Measurements from ENCODE around the gene MAMLD1.
"Not testable (repeated sequence)": the region's sequence is repeated elsewhere in the genome, so short reads cannot be mapped to it uniquely, and the experiment has no call there.

MAMLD1 gene, protein sequence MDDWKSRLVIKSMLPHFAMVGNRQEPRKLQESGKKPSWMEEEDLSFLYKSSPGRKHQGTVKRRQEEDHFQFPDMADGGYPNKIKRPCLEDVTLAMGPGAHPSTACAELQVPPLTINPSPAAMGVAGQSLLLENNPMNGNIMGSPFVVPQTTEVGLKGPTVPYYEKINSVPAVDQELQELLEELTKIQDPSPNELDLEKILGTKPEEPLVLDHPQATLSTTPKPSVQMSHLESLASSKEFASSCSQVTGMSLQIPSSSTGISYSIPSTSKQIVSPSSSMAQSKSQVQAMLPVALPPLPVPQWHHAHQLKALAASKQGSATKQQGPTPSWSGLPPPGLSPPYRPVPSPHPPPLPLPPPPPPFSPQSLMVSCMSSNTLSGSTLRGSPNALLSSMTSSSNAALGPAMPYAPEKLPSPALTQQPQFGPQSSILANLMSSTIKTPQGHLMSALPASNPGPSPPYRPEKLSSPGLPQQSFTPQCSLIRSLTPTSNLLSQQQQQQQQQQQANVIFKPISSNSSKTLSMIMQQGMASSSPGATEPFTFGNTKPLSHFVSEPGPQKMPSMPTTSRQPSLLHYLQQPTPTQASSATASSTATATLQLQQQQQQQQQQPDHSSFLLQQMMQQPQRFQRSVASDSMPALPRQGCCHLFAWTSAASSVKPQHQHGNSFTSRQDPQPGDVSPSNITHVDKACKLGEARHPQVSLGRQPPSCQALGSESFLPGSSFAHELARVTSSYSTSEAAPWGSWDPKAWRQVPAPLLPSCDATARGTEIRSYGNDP

DNA sequence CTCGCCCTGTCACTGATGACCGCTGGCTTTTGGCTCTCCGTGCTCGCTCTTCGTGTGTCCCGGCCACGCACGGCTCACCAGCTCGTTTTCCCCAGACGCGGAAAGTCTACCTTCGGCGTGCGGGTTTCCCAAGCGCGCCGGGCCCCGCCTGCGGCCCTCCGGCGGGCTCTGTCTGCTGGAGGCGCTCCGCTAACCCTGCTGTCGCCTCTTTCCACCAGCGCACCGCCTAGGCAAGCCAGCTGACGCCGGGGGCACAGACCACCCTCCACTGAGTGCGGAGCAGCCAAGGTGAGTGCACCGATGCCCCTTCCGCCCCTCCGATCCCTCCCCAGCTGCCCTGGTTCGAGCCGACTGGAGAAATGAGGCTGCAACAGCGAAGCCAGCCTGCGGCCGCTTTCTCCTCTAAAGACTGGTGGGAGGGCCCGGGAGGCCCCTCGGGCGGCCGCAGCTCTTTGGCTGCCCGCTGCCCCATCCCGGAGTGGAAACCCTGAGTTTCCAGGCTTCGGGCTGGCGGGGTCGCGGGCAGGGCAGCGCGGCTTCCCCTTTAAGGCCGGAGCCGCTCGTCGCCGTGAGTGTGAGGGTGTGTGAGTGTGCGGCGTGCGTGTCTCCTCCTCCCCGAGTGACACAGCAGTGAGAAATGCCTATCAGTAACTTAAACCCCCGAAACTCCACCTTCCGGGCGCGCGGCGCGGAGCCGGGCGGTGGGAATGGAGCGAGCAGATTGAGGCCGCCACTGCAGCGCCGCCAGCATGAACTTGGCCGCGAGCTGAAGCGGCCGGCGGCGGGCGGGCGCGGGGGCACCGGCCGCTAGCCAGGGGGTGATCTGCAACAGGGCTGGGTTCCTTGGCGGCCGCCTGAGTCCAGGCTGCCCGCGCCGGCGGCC is at the start of gene MAMLD1:
Gene MAMLD1, plus strand, starts transcription at position 719 of the 883 bp plus-strand sequence. CDS start 82,200 bp downstream, outside the sequence.
- peak; percentile 87 for DNase-seq (ENCODE audit: low spot score)

DNA sequence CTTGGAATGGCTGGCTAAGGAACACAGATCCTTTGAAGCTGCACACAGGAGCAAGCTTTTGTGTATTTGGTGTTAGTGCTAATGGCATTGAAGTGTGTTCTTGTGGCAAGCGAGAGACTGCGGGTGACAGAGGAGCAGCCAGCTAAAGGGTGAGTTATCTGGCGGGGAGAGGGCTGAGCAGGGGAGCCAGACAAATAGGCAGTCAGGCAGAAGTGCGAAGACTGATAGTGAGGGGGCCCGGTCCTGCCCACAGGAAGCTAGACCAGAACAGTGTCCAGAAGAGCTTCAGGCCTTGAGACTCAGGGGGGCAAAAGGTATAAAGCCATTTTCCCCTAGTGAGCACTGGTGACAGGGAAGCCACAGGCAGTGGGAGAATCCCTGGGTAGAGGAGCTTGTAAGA is 49.6 kb upstream of the MAMLD1 start:
- no peak for DNase-seq (ENCODE audit: low spot score)

DNA sequence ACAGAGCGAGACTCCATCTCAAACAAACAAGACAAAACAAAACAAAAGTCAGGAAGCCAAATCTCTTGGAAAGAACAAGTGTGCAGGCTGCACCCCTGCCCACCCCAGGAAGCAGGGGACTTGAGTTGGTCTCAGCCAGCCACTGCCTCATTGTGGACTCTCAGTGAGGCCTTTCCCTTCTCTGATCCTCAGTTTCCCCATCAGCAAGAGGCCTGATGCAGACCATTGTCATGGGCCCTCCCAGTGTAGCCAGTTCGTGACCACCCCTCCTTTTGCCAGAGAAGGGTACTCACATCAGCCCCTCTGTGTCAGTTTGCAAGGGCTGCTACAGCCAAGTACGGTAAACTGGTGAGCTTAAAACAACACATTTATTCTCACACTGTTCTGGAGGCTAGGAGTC is 48.9 kb upstream of the MAMLD1 start:
- no peak for DNase-seq (ENCODE audit: low spot score)

DNA sequence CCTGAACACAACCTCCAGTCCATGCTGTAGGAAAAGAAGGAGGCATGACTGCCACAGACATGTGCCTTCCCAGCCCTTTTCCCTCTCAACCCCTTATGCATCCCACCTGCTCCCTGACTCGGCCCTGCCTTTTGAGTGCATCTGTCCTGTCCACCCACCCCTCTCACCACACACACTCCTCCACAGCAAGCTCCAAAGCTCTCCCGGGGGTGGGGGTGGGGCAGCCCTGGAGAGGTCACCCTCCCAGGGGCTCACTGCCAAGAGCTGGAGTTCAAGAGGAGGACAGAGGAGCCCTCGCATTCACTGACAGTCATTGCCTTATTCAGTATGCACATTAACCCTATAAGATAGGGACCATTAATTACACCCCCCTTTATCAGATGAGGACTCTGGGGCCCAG is 46.6 kb upstream of the MAMLD1 start:
- no peak for DNase-seq (ENCODE audit: low spot score)

DNA sequence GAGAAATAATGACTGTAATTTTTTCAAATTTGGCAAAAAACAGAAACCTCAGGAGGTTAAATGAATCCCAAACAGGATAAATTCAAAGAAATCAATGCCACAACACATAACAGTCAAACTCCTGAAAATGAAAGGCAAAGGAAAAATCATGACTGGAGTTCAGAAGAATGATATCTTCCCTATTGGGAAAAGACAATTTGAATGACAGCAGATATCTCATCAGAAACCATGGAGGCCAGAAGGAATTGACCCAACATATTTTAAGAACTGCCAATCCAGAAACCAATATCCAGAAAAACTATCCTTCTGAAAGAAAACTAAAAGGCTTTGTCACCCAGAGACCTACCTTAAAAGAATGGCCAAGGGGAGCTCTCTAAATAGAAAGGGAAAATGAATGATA is 40.1 kb upstream of the MAMLD1 start:
- DNase-seq (ENCODE audit: low spot score), result no peak

DNA sequence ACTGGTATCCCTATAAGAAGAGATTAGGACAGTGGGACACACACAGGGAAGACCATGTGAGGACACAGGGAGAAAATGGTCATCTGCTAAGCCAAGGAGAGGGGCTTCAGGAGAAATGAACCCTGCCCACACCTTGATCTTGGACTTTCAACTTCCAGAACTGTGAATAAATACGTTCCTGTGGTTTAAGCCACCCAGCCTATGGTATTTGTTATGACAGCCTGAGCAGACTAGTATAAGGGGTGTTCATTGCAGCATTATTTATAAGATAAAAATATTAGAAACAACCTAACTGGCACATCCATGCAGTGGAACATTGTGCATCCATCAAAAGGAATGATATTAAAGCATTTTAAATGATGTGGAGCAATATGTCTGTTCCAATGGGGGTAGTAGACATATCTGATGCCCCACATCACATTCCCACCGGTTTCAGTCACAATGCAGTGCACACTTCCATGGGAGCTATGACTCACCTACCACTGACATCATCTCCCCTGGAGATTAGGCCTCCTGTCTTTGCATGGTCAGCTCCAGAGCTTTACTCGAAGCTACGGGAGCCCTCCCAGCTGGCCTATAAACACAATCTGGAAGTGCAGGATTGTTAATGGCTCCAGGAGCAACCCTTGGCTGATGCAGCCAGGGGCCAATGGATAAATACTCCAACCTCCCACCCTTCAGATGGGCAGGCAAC is 38.9 kb upstream of the MAMLD1 start:
- DNase-seq (ENCODE audit: low spot score), result peak; percentile 71

DNA sequence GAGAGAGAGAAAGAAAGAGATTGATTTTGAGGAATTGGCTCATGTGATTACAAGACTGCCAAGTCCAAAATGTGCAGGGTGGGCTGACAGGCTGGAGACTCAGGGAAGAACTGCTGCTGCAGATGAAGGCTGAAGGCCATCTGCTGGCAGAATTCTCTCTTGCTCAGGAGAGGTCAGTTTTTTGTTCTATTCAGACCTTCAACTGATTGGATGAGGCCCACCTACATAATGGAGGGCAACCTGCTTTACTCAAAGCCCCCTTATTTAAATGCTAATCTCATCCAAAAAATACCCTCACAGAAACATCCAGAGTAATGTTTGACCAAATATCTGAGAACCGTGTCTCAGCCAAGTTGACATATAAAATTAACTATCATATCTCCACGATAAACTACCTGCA is 38.2 kb upstream of the MAMLD1 start:
- no peak for DNase-seq (ENCODE audit: low spot score)

DNA sequence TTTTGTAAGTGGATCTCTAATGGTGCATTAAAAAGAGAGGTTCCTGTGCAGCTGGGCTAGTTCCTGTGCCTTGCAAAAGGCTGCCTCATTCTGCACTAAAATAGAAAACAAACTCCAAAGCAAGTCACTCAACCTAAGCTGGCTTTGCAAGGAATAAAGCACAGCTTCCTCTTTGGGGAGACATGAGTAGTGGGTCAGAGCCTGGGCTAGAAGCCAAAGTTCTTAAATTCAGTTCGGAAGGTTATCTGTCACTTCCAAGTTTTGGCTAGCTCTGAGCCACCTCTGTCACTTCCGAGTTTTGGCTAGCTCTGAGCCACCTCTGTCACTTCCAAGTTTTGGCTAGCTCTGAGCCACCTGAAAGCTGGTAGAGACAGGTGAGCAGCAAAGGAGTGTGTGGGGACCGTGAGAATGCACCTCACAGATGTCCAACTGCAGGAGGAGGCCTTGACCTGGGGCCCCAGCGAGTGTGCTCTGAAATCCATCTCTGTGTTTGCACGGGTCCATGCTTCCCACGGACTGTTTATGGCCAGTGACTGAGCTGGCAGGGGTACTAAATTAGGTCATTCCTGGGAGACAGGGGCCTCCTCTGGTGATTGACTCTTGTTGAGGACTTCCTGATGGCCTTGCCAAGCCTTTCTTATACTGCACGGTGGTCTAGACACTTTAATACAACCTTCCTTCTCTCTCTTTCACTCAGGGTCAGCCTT is 36.4 kb upstream of the MAMLD1 start:
- no peak for DNase-seq (ENCODE audit: low spot score)

DNA sequence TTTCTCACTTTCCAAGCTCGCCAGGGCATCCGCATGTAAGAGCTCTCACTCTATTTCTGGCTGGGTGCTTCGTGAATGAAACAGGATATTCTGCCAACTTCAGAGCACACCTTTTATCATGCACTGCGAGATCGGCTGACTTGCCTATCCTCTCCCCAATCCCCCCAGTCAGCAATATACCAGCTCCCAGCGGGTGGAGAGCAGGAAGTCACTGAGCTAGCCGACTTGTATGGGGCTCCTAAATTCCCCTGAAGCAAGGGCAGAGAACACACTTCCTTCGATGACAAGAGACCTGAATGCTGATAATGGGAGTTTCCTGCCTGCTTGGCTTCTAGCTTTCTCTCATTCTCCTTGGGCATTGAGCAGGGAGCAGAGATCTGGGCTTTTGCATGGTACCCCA is 33.8 kb upstream of the MAMLD1 start:
- no peak for DNase-seq (ENCODE audit: low spot score)

DNA sequence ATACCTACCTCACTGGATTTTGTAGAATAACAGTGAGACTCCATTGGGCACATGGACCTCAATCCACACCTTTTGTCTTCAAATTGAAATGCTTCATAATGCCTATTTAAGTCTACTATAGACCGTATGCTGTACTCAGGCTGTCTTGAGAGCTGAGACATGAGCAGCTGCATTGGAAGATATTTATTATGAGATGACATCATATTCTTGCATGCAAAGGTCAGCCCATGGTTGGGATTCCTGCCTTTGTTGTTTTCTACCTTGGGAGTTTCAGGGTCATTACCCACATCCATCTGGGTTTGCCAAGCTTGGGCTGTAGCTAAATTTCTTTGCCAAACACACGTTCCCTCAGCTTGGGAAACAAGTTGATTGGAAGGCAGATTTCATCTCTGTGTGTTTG is 33.2 kb upstream of the MAMLD1 start:
- DNase-seq (ENCODE audit: low spot score), result no peak

DNA sequence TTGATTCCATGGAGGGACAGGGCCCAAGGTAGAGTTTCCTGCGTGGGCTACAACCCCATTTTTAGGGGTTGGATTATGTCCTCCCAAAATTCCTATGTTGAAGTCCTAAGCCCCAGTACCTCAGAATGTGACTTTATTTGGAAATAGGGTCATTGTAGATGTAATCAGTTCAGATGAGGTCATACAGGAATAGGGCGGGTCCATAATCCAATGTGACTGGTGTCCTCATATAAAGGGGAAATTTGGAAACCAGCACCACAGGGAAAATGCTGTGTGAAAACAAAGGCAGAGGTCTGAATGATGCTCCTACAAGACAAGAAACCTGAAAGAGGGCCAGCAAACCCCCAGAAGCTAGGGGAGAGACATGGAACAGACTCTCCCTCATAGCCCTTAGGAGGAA is 31.1 kb upstream of the MAMLD1 start:
- no peak for DNase-seq (ENCODE audit: low spot score)

DNA sequence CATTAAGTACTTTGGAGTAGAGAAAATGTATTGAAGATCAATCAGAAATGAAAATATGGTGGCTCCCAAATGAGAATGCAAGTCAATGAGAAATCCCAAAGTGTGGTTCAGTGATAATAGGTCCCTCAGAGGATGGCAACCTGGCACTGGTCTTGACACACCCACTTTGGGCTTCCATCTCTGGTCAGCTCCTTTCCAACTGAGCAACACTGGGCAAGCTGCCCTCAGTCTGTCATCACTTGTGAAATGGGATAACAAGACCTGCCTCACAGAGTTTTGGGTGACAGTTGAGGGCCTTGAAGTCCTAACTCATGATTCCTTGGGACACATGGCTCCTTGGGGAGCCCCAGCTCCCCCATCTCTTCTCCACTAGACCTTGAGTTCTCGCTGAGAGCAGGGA is 29.0 kb upstream of the MAMLD1 start:
- no peak for DNase-seq (ENCODE audit: low spot score)

DNA sequence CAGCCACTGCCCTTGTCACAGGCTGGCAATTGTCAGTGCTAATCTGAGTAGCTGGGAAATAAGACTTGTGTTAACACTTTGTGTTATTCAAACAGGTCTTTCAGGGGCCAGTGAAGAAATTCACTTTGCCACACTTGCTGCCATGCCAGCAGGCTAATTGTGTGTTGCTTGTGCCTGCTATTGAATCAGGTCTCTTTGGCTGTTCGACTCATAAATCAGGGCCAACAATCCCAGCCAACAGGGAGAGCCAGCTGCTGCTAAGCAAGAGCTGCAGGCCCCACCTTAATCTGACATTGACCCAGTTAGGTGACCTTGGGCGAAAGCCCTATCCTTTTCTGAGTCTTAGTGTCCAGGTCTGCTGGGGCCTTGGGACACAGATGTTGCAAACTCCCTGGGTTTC is 28.1 kb upstream of the MAMLD1 start:
- no peak for DNase-seq (ENCODE audit: low spot score)

DNA sequence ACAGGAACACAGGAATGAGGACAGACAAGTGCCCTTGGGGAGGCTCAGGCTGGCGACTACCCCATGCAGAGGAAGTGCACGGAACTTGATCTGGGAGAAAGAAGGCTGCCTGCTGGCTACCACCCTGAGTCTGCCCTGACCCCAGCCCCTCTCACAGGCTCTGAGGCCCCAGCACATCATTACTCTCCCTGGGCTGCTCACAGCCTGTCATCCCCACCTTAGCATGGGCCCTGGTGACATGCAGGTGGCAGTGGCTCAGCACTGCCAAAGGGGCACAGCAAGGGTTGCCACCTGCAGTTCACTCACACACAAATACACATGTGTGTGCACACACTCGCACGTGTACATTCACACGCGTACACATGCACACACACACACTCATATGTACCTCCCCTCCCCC is 26.1 kb upstream of the MAMLD1 start:
- no peak for DNase-seq (ENCODE audit: low spot score)

DNA sequence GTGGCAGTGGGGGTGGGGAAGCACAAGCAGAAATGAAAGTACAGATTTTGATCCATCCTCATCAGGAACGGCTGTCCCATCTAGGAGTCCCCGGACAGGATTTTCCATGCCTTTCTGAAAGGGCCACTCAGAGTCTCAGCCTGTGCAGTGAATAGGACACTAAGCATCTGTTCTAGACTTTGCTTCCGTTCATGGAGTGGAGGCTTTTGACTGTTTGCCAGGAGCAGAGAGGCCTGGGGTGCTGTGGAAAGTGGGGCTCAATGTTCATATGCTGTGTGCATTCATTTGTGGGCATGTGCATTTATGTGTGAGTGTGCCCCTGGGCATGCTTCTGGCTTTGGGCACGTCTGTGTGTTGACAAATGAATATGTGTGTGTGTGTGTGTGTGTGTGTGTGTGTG is 25.6 kb upstream of the MAMLD1 start:
- DNase-seq (ENCODE audit: low spot score), result no peak

DNA sequence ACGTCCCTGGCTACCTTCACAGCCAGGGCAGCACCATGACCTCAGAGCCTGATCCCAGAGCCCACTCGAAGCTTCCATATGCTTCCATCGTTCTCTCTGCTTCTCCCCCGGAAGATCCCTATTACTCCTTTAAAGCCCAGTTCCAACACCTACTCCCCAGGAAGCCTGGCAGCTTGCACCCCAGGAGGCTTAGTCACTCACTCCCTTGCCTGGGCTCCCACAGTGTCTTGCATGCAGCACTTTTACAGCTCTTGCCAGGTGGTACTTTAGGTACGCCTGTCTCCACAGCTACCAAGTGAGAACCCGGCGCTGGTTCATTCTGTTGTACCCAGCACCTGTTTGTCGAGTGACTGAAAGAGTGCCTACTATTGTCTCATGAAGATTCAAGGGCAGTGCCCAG is 24.5 kb upstream of the MAMLD1 start:
- no peak for DNase-seq (ENCODE audit: low spot score)

DNA sequence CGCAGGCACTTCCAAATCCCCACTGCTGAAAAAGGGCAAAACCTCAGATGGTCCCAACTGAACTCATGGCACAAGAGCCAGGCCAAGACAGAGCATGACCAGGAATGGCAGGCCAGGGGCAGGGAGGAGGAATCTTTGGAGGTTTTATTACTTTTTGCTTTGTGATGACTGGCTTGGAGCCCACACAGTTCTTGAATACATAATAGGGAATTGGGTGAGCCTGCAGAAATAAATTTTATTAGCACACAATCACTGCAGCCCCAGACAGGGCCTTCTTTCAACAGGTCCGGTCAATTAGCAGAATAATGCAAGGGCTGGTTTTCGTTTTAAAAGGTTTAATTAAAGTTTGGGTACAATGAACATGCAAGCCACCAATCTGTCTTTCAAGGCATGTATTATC is 23.4 kb upstream of the MAMLD1 start:
- no peak for DNase-seq (ENCODE audit: low spot score)

DNA sequence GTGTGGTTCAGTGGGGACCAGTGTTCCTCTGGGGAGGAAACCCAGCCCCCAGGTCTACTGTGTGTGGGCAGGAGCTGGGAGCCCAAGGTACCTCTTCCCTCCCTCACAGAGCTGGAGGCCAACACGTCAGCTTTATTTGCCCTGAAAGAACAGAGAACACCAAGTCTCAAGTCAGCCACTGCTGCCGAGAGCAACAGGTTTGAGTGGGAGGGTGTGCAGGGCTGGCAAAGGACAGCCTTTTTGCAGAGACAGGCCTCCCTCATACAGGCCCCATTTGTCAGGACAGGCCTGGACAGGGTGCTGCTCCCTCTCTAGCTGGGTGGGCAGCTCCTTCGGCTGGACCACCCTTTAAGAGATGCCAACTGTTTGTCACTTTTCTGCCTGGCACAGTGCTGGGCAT is 22.8 kb upstream of the MAMLD1 start:
- not testable (repeated sequence) for DNase-seq (ENCODE audit: low spot score)

DNA sequence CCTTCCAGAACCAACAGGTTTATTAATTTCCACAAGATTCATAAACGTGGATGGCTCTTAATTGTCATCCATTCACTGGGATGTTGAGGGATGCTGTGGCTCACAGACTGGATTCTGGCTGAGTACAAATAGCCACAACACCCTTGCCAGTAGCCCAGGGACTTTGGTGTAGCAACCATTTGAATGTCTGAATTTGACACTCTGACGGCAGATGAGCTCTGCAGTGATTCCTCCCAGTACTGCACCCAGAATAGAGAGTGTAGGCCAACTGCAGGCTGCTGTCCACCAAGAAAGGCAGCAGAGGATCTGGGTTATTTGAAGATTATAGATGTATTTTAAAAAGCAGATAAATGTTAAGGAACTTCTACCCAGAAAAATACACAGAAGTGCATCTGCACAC is 15.6 kb upstream of the MAMLD1 start:
- DNase-seq (ENCODE audit: low spot score), result no peak

DNA sequence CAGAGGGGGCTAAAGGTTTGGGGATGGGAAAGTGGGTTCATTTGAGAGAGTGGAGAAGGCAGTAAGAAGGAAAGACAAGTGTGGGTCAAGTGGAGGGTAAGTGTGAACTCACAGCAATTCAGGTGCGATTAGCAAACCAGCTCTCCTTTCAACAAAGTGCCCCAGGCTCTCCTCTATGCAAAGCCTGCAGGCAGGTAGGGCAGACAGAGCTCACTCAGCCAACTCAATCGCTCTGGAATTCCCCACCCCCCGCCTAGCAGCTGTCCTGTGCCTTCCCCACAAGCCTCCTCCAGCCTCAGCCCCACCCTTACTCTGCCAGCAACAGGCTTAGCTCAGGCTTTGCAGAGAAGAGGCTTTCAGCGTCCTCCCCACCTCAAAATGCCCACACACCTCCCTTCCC is 14.8 kb upstream of the MAMLD1 start:
- DNase-seq (ENCODE audit: low spot score), result no peak

DNA sequence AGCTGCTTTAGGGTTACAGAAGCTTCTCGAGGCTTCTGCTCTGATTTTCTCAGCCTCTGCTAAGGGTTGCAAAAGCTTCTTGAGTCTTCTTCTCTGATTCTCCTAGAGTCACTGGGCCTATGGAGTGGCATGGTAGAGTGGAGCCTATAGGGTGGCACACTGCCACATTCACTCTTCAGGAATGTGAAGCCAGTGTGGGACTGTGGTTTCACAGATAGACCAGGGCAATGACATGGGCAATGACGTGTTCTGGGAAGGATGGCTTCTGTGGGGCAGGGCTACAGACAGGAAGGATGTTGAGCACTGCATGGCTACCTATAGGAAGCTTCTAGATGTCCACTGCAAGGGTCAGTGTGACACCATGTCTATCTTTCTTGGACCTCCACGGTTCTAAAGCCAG is 11.0 kb upstream of the MAMLD1 start:
- no peak for DNase-seq (ENCODE audit: low spot score)
